Kidney capillary endothelial cell (primary cell): ENCODE data around the gene CRYBG1.

Experiments used
- DNase-seq: peaks from one replicate; pipeline ENCODE4 v3.0.0-alpha.2; 2018; ENCODE audit warnings: low spot score

Gene CRYBG1

DNA sequence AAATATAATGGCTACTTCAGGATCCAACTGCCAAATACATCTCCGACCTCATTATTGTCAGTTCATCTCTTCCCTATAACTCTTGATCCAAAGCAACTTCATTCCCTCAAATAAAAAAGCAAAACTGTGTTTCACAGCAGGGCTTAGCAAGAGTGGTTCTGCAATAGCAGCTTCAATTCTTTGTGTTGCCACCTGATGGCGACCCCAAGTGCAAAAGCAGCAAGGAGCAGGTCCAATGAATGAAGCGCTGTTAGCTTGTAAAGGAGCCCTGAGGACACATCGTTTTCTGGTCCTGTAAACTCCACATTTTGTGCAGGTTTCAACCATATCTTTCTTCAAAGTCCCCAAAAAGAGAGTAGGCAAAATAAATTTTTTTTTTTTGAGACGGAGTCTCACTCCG lies 249.2 kb downstream of the CRYBG1 start:
- DNase-seq = no peak

DNA sequence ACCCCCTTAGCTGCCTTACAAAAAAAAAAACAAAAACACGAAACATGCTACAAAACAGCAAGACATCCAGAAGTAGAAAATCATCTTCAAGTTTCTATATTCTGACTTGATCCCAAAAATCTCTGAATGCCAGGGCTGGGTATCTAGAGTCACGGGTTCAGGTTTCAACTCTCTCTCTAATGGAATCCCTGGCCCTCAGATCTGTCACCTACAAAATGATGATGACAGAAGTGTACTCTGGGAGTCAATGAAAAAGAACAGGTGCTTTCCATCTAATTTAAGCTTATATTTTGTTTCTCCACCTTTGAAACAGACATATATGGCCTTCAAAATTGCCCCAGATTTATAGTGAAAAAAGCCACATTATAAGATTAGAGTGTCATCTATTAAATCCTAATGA lies 250.5 kb downstream of the CRYBG1 start:
- DNase-seq = no peak

- no peak for DNase-seq
Observed at GRCh38 chr6:106612671-106613416, 252.3 kb downstream of the CRYBG1 start.

GRCh38 chr6:106613590-106613989 lies 253.1 kb downstream of the CRYBG1 start:
- no peak for DNase-seq

GRCh38 chr6:106614166-106614565 lies 253.6 kb downstream of the CRYBG1 start:
- no peak for DNase-seq

DNA sequence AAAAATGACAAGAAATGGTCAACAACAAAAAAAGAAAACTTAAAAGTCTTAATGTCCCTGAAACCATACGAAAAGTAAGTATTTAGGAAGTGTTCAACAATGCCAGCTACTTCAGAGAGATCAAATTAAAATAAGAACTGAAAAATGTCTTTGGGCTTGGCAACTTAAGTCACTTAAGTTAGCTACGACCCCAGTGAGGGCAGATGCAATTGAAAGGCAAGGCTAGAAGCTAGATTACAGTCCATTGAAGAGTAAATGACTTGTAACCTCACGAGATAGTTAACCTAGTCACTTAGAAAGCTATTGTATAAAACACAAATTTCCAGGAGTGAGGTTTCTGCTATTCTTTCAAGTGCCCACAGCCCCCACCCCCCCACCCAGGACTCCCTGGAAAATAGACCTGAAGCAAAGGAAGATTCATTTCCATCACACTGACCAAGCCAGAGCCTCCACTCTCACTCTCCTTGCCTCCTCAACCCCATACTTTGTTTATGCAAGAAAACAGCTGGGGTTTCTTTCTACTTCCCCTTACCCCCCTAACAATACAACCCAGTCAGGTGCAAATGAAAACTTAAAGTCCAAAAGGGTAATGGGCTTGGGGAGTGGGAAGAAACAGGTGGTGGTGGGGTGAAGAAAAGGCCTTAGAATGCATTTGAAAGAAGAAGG lies 254.2 kb downstream of the CRYBG1 start:
- DNase-seq = no peak

GRCh38 chr6:106617302-106617701 lies 256.8 kb downstream of the CRYBG1 start:
- DNase-seq = no peak

DNA sequence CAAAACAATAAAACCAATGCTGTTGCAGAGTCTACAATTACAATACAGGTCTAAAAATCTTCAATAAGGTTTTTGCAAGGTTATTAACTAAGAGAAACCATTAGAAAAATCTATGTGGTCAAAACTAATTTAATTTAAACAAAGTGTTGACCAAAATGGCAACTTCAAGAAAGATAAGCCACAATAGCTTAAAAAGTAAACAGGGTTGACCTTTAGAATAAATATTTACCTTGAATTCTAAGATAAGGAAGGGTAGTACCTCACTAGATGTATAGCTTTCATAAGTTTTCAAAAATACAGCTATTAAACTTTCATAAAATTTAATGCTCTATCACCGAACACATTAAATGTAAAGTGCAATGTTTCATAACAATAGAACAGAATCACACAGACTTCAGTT lies 257.3 kb downstream of the CRYBG1 start:
- DNase-seq = no peak

- DNase-seq = no peak
Observed at GRCh38 chr6:106618324-106618723, 257.8 kb downstream of the CRYBG1 start.

DNA sequence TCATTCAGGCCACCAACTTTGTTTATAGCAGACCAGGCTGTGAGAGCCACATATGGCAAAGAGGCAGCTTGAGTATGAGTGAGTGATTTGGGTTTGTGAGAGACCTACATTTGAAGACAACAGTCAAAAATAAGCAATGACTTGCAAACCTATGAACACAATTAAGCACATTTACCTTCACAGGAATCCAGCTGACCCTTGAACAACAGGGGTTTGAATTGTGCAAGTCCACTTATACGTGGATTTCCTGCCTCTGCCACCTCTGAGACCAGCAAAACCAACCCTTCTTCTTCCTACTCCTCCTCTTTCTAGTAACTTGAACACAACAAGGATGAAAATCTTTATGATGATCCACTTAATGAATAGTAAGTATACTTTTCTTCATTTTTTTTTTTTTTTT lies 258.7 kb downstream of the CRYBG1 start:
- DNase-seq = no peak

DNA sequence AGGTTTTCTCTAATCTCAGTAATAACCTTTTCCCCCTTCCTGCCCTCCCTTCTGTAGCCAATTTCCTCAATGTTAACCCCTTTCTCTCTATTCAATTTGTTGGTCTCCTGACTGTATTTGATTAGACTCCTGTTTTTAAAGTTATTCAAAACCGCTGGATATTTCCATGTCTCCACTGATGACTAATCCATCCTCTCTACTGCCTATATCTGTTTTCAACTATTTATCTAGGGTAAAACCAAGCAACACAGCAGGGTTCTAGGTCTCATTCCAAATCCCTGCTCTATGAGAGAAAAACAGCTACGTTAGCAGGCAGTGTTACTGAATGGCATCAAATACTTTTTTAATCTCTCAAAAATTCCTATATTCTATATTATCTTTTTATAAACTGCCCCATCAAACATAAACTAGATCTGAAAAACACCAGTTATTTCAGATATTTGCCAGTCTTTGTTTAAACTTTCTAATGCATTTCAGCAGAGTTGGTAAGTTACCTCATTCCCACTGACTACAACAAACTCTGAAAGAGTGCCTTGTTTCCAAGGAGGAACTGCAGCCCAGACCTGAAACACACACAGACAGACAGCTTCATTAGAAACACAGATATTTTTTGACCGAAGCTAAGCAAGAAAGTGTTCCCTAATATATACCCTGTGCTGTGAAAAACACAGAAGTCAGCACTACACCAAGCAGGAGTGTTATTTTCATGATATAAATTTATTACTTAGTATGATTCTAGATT lies 260.6 kb downstream of the CRYBG1 start:
- no peak for DNase-seq
